HCT116 (cell line): Measurements from ENCODE around the gene FAT2. TPM values are rescaled to one million over a fixed set of nuclear protein-coding genes. Genes with fewer than 3 reads are reported as not detected.

Source experiments
- ATAC-seq: fragments of 200-7000 bp; cut with Tn5 transposase; 2 replicates; pipeline ENCODE4 v1.9.1; 2020; ENCODE audit warnings: mild to moderate bottlenecking, moderate library complexity
- BruUV-seq: library from RNA; stranded (reverse); fragments of 400-500 nt; replicated peaks from 2 replicates; lab custom pipeline; 2021; lab: Mats Ljungman, UMichigan
- CTCF ChIA-PET: fragments of 300-600 bp; sonication (Branson Sonifier 250); formaldehyde crosslinking; loops from one replicate; lab custom pipeline; 2021; ENCODE audit warnings: antibody characterized with exemption; lab: Charles Lee
- POLR2A ChIA-PET: fragments of 300-600, 350-600 bp; sonication (Branson Sonifier 250); formaldehyde crosslinking; loops from one replicate; lab custom pipeline; 2021; ENCODE audit warnings: antibody characterized with exemption; lab: Charles Lee
- RAD21 ChIA-PET, 2 experiments: fragments of 300-600 bp; sonication (Branson Sonifier 250); formaldehyde crosslinking; loops; one replicate each; lab custom pipeline; 2023; ENCODE audit warnings: low total read pairs in 2 of 2; ENCODE audit not compliant: uncharacterized antibody in 2 of 2, unreplicated experiment in 2 of 2, low non-redundant PET in 1 of 2; lab: Charles Lee
- DNase-seq: peaks from one replicate; pipeline ENCODE4 v3.0.0-alpha.2; 2010; ENCODE audit warnings: low read depth, low spot score
- H2AFZ ChIP-seq: fragments of 200-600 bp; shearing (Covaris generic), sonication (generic); 2 replicates; pipeline ENCODE4 v1.6.1; 2017; ENCODE audit warnings: low read depth, mixed run types, mixed read lengths, antibody characterized with exemption, low read length; ENCODE audit not compliant: poor library complexity, severe bottlenecking
- H3K27ac ChIP-seq: 2 replicates; pipeline ENCODE4 v1.5.1; 2012; ENCODE audit warnings: low read depth, low read length
- H3K27me3 ChIP-seq: fragments of 200-600 bp; sonication (generic); 2 replicates; pipeline ENCODE4 v1.6.1; 2016; ENCODE audit warnings: mixed run types, low read length, mixed read lengths; ENCODE audit not compliant: insufficient read depth
- H3K36me3 ChIP-seq, 2 experiments: fragments of 200-500 bp in 1 of 2; fragments of 200-600 bp in 1 of 2; sonication (Bioruptor generic) in 1 of 2; sonication (generic) in 1 of 2; 2 replicates each; pipeline versions ENCODE4 v1.5.1 to v1.6.1; 2014 to 2016; ENCODE audit warnings: low read length in 2 of 2, inconsistent platforms in 1 of 2, mixed read lengths in 1 of 2, mixed run types in 1 of 2; ENCODE audit not compliant: insufficient read depth in 2 of 2, control insufficient read depth in 1 of 2
- H3K4me1 ChIP-seq, 2 experiments: fragments of 200-600 bp in 1 of 2; sonication (generic) in 1 of 2; 2 replicates each; pipeline versions ENCODE4 v1.5.1 to v1.6.1; 2012 to 2017; ENCODE audit warnings: low read length in 2 of 2, inconsistent platforms in 1 of 2, mild to moderate bottlenecking in 1 of 2, mixed read lengths in 1 of 2, mixed run types in 1 of 2, moderate library complexity in 1 of 2; ENCODE audit not compliant: insufficient read depth in 2 of 2, control insufficient read depth in 1 of 2
- H3K4me2 ChIP-seq: fragments of 200-600 bp; sonication (generic); 2 replicates; pipeline ENCODE4 v1.6.1; 2017; ENCODE audit warnings: mixed run types, low read length, mixed read lengths
- H3K4me3 ChIP-seq, 2 experiments: fragments of 200-600 bp in 1 of 2; sonication (generic) in 1 of 2; replicated peaks in 1 of 2; 2 replicates each; pipeline ENCODE4 v1.5.1; 2011 to 2016; ENCODE audit warnings: low read length in 2 of 2, control low read depth in 1 of 2, low read depth in 1 of 2, mild to moderate bottlenecking in 1 of 2, mixed read lengths in 1 of 2, mixed run types in 1 of 2
- H3K79me2 ChIP-seq: fragments of 200-600 bp; sonication (generic); 2 replicates; pipeline ENCODE4 v1.6.1; 2017; ENCODE audit warnings: mild to moderate bottlenecking, mixed run types, low read length, moderate library complexity, mixed read lengths; ENCODE audit not compliant: insufficient read depth
- H3K9ac ChIP-seq: fragments of 200-600 bp; sonication (generic); 2 replicates; pipeline ENCODE4 v1.6.1; 2016; ENCODE audit warnings: low read length, mixed read lengths
- H3K9me2 ChIP-seq: fragments of 200-600 bp; sonication (generic), shearing (Covaris generic); 2 replicates; pipeline ENCODE4 v1.6.1; 2017; ENCODE audit warnings: mixed run types, mild to moderate bottlenecking, moderate library complexity; ENCODE audit not compliant: insufficient read depth
- H3K9me3 ChIP-seq, 2 experiments: fragments of 200-500 bp in 1 of 2; fragments of 200-600 bp in 1 of 2; sonication (Bioruptor generic) in 1 of 2; sonication (generic) in 1 of 2; 2 replicates each; pipeline ENCODE4 v1.6.1; 2014 to 2017; ENCODE audit warnings: low read length in 2 of 2, mixed read lengths in 2 of 2, inconsistent platforms in 1 of 2, low read depth in 1 of 2, mild to moderate bottlenecking in 1 of 2, mixed run types in 1 of 2, moderate library complexity in 1 of 2; ENCODE audit not compliant: control insufficient read depth in 1 of 2, insufficient read depth in 1 of 2
- H4K20me1 ChIP-seq: fragments of 200-600 bp; sonication (generic), shearing (Covaris generic); 2 replicates; pipeline ENCODE4 v1.6.1; 2017; ENCODE audit warnings: mixed run types, mild to moderate bottlenecking, moderate library complexity; ENCODE audit not compliant: insufficient read depth
- CTCF ChIP-seq, 3 experiments: fragments of 200-600 bp in 1 of 3; sonication (generic) in 1 of 3; IDR thresholded peaks in 2 of 3; conservative IDR thresholded peaks in 1 of 3; 2 replicates each; pipeline ENCODE4 v1.5.1; 2012 to 2017; ENCODE audit warnings: low read depth in 2 of 3, low read length in 2 of 3, antibody characterized with exemption in 1 of 3, borderline replicate concordance in 1 of 3, control low read depth in 1 of 3, mild to moderate bottlenecking in 1 of 3, mixed read lengths in 1 of 3, mixed run types in 1 of 3, moderate library complexity in 1 of 3; ENCODE audit not compliant: insufficient read depth in 1 of 3
- EGR1 ChIP-seq: IDR thresholded peaks from 2 replicates; pipeline ENCODE4 v1.6.1; 2012; ENCODE audit warnings: low read depth
- ELF1 ChIP-seq: IDR thresholded peaks from 2 replicates; pipeline ENCODE4 v1.6.1; 2012; ENCODE audit warnings: low read depth, borderline replicate concordance
- EZH2 ChIP-seq: fragments of 200-600 bp; sonication (generic); IDR thresholded peaks from 2 replicates; pipeline ENCODE4 v1.6.1; 2017; ENCODE audit warnings: antibody characterized with exemption, mixed run types
- JUND ChIP-seq: IDR thresholded peaks from 2 replicates; pipeline ENCODE4 v1.6.1; 2012
- REST ChIP-seq: IDR thresholded peaks from 2 replicates; pipeline ENCODE4 v1.6.1; 2012; ENCODE audit warnings: low read depth
- YY1 ChIP-seq: IDR thresholded peaks from 2 replicates; pipeline ENCODE4 v1.6.1; 2011; ENCODE audit warnings: low read length, low read depth, moderate library complexity, mild to moderate bottlenecking; ENCODE audit not compliant: insufficient replicate concordance; ENCODE audit errors: extremely low read depth
- intact Hi-C: fragments of 100-400 bp; cut with micrococcal nuclease; formaldehyde crosslinking; loops from 2 replicates; pipeline ENCODE4 v1.10.0; 2022
- total RNA-seq: library from RNA; stranded (reverse); gene quantifications from one replicate; pipeline ENCODE4 v1.2.1, GENCODE V29; 2021; ENCODE audit not compliant: unreplicated experiment
- TF ChIP-seq, protein P1 (sequence below): IDR thresholded peaks from 2 replicates; pipeline ENCODE4 v1.6.1; 2012
- TF ChIP-seq, protein P2 (sequence below): IDR thresholded peaks from 2 replicates; pipeline ENCODE4 v1.6.1; 2011; ENCODE audit warnings: mild to moderate bottlenecking, low read length, moderate library complexity; ENCODE audit not compliant: insufficient replicate concordance; ENCODE audit errors: extremely low read depth

FAT2 gene
- total RNA-seq, 1 experiment from 2014 or later, result 0.05 TPM

DNA sequence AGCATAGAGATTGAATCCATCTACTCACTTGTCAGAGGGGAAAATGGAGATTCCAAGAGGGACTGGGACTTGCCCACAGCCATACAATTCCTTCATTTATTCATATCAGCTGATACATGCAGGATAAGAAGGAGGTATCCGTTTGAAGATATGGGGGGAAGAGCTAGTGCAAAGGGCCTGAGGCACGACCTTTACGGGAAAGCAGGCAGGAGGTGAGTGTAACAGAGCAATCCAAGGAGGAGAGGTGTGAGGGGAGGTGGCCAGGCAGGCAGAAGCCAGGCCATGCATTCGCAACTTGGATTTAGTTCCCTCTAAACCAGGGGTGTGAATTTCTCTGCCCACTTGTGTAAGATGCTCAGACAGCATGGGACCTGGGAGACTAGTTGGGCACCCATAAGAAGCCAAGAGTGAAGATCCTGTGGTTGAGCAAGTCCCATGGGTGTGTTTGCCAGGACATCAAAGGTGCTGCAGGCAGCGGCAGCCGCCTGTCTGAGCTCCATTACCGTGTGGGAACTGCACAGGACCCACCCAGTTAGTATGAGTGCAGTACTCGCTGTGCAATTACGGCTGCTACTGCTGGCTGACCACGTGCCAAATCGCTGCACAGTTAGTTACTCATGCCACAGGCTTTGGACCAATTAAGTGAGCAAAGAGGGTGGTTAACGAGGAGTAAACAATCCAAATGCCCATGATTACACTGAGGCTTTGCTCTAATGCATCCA lies 31.4 kb upstream of the FAT2 start:
- Histone ChIP-seq H3K9ac (no peak overlapping the region), H3K9me3 (no peaks in the 10 kb centered on the region), H3K79me2 (no peaks in the 10 kb centered on the region), H3K4me1 (peaks cover 26 to 30% of the 10 kb centered on the region in 2 experiments), H3K27ac (no peak overlapping the region), H2AFZ (no peak overlapping the region), H3K27me3 (peaks cover 10% of the 10 kb centered on the region; the same call in 1 of the 2 replicates), H3K9me2 (no peaks in the 10 kb centered on the region), H3K4me3 (no peak overlapping the region), H3K36me3 (no peaks in the 10 kb centered on the region), H3K4me2 (no peak overlapping the region), H4K20me1 (no peaks in the 10 kb centered on the region)
- CTCF ChIA-PET, result no interaction called here
- RAD21 ChIA-PET, result no interaction called here
- no TSS peak for BruUV-seq
- intact Hi-C loops, result no loop called here
- POLR2A ChIA-PET, result no interaction called here
- ATAC-seq (no peak), DNase-seq (no peak)
- TF ChIP-seq ELF1, result no peak
- TF ChIP-seq REST, result no peak
- no peak for TF ChIP-seq EZH2
- TF ChIP-seq EGR1, result no peak
- TF ChIP-seq YY1, result no peak
- no peak for TF ChIP-seq JUND
- TF ChIP-seq, protein P1, sequence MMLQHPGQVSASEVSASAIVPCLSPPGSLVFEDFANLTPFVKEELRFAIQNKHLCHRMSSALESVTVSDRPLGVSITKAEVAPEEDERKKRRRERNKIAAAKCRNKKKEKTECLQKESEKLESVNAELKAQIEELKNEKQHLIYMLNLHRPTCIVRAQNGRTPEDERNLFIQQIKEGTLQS, result no peak
- TF ChIP-seq, protein P2, sequence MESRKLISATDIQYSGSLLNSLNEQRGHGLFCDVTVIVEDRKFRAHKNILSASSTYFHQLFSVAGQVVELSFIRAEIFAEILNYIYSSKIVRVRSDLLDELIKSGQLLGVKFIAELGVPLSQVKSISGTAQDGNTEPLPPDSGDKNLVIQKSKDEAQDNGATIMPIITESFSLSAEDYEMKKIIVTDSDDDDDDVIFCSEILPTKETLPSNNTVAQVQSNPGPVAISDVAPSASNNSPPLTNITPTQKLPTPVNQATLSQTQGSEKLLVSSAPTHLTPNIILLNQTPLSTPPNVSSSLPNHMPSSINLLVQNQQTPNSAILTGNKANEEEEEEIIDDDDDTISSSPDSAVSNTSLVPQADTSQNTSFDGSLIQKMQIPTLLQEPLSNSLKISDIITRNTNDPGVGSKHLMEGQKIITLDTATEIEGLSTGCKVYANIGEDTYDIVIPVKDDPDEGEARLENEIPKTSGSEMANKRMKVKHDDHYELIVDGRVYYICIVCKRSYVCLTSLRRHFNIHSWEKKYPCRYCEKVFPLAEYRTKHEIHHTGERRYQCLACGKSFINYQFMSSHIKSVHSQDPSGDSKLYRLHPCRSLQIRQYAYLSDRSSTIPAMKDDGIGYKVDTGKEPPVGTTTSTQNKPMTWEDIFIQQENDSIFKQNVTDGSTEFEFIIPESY, result no peak
- no peak for TF ChIP-seq CTCF (IDR thresholded peaks at IDR 0.05 in 2 of 3, conservative IDR thresholded peaks at IDR 0.05 in 1 of 3; ENCODE audit: borderline replicate concordance in 1 of 3, insufficient read depth in 1 of 3, low read depth in 2 of 3, low read length in 2 of 3)
